Panc1 (cell line): ENCODE results near the gene HOXD11. TPM values are rescaled to one million over a fixed set of nuclear protein-coding genes. Genes with fewer than 3 reads are reported as not detected.

Source experiments
- ATAC-seq: fragments of 200-7000 bp; cut with Tn5 transposase; 2 replicates; pipeline ENCODE4 v1.9.1; 2020; ENCODE audit warnings: mild to moderate bottlenecking, moderate library complexity
- BruUV-seq: library from RNA; stranded (reverse); fragments of 400-500 nt; replicated peaks from 2 replicates; lab custom pipeline; 2021; lab: Mats Ljungman, UMichigan
- CTCF ChIA-PET: fragments of 300-600 bp; sonication (Branson Sonifier 250); formaldehyde crosslinking; loops from one replicate; lab custom pipeline; 2022; ENCODE audit warnings: antibody characterized with exemption; lab: Charles Lee
- POLR2A ChIA-PET: fragments of 300-600 bp; sonication (Branson Sonifier 250); formaldehyde crosslinking; loops from one replicate; lab custom pipeline; 2022; ENCODE audit warnings: antibody characterized with exemption; lab: Charles Lee
- DNase-seq: peaks from one replicate; pipeline ENCODE4 v3.0.0-alpha.2; 2010; ENCODE audit warnings: low read depth, low spot score
- H3K27ac ChIP-seq: 2 replicates; pipeline ENCODE4 v1.5.1; 2011; ENCODE audit warnings: mild to moderate bottlenecking, low read length, inconsistent platforms
- H3K27me3 ChIP-seq: fragments of 200-500 bp; sonication (Bioruptor generic); 2 replicates; pipeline ENCODE4 v1.6.0; 2014; ENCODE audit warnings: low read length, inconsistent platforms; ENCODE audit not compliant: control insufficient read depth, insufficient read depth
- H3K36me3 ChIP-seq: fragments of 200-500 bp; sonication (Bioruptor generic); 2 replicates; pipeline ENCODE4 v1.5.1; 2014; ENCODE audit warnings: inconsistent platforms, mild to moderate bottlenecking, low read length, moderate library complexity; ENCODE audit not compliant: control insufficient read depth, insufficient read depth
- H3K4me1 ChIP-seq: 2 replicates; pipeline ENCODE4 v1.5.1; 2011; ENCODE audit warnings: inconsistent platforms, mild to moderate bottlenecking, low read length, moderate library complexity; ENCODE audit not compliant: control insufficient read depth, insufficient read depth
- H3K4me3 ChIP-seq, 2 experiments: 2 replicates each; pipeline ENCODE4 v1.5.1; 2011 to 2012; ENCODE audit warnings: low read depth in 2 of 2, low read length in 2 of 2, mild to moderate bottlenecking in 2 of 2, inconsistent platforms in 1 of 2, moderate library complexity in 1 of 2
- H3K9me3 ChIP-seq: fragments of 200-500 bp; sonication (Bioruptor generic); 2 replicates; pipeline ENCODE4 v1.5.1; 2014; ENCODE audit warnings: low read depth, mild to moderate bottlenecking, inconsistent platforms, low read length, moderate library complexity; ENCODE audit not compliant: control insufficient read depth, insufficient read depth
- CTCF ChIP-seq: fragments of 450-650 bp; IDR thresholded peaks from 2 replicates; pipeline ENCODE4 v1.5.1; 2017; ENCODE audit warnings: mild to moderate bottlenecking
- POLR2AphosphoS5 ChIP-seq: IDR thresholded peaks from 2 replicates; pipeline ENCODE4 v1.6.1; 2012; ENCODE audit warnings: mild to moderate bottlenecking, low read depth, low read length, moderate library complexity
- REST ChIP-seq, 2 experiments: IDR thresholded peaks; 2 replicates each; pipeline ENCODE4 v1.6.1; 2011 to 2012; ENCODE audit warnings: low read depth in 2 of 2, control low read depth in 1 of 2, low read length in 1 of 2, mild to moderate bottlenecking in 1 of 2, moderate library complexity in 1 of 2; ENCODE audit not compliant: insufficient read depth in 1 of 2
- SIN3A ChIP-seq: IDR thresholded peaks from 2 replicates; pipeline ENCODE4 v1.6.1; 2012; ENCODE audit warnings: low read depth, mild to moderate bottlenecking, low read length, moderate library complexity, borderline replicate concordance; ENCODE audit not compliant: insufficient read depth
- TCF7L2 ChIP-seq: IDR thresholded peaks from 2 replicates; pipeline ENCODE4 v1.6.1; 2011; ENCODE audit warnings: mild to moderate bottlenecking, low read depth, low read length, inconsistent platforms
- in situ Hi-C: cut with HindIII; loops from 2 replicates; pipeline ENCODE4 v1.10.0; 2016; ENCODE audit warnings: low sequenced_read_pairs, low pct_unique_long_range_greater_than_20kb
- intact Hi-C: fragments of 100-400 bp; cut with micrococcal nuclease; formaldehyde crosslinking; loops from one replicate; pipeline ENCODE4 v1.10.0; 2022; ENCODE audit not compliant: unreplicated experiment
- total RNA-seq: library from RNA; stranded (reverse); gene quantifications from one replicate; pipeline ENCODE4 v1.2.1, GENCODE V29; 2021; ENCODE audit not compliant: unreplicated experiment

Gene HOXD11
- total RNA-seq, 1 experiment from 2014 or later, result 0.49 TPM

DNA sequence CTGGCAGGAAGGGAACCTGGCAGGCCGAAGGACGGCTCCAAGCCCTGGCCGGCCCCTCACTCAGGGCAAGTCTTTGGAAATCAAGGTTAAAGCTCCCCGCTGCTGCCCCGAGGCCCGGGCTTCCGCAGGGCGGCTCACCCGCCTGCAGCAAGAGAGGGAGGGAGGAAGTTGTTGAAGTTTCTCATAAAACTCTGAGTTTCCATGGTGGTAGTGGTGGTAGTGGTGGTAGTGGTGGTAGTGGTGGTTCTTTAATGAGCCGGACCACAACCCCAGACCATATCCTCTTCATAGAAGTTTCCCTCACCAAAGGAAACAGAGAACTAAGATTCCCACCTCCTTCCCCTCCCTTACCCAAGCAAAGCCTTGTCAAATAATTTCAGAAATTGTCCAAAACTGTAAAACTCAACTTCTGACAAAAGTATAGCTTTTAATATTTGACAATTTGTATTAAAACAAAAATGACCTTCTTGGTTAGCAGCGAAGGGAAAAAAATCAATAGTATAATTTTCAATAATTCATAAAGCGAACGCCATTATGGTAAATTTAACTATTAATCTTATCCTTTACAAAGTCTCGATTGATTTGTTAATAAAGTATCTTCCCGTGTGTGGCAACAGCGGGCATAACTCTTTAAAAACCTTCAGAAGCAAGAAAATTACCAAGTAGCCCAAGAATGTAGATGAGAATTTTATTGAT lies 8.0 kb downstream of the HOXD11 start:
- ChIA-PET POLR2A (no interaction called here), CTCF (no interaction called here)
- no peak for TF ChIP-seq TCF7L2
- TF ChIP-seq POLR2AphosphoS5, result no peak
- TF ChIP-seq REST (IDR thresholded peaks at IDR 0.05; ENCODE audit: insufficient read depth in 1 of 2, low read depth in 2 of 2, low read length in 1 of 2), result no peak
- no peak for TF ChIP-seq SIN3A
- no peak for TF ChIP-seq CTCF
- no peak for ATAC-seq
- in situ Hi-C loops, result no loop called here
- Histone ChIP-seq H3K27me3 (peaks cover 5% of the 10 kb centered on the region; the same call in 1 of the 2 replicates), H3K36me3 (no peaks in the 10 kb centered on the region), H3K4me1 (0 out of 2 replicates have a peak, but pooled peaks cover 3% of the 10 kb centered on the region), H3K27ac (no peak overlapping the region), H3K9me3 (no peaks in the 10 kb centered on the region), H3K4me3 (no peak overlapping the region)
- no peak for DNase-seq
- no TSS peak for BruUV-seq
- intact Hi-C loops, result no loop called here

- intact Hi-C loops, result no loop called here
- no peak for DNase-seq
- BruUV-seq, result no TSS peak
- Histone ChIP-seq H3K27ac (no peak within 1 kb of the TSS), H3K4me3 (no peak within 1 kb of the TSS), H3K36me3 (no peaks in the 10 kb centered on the region), H3K27me3 (peaks cover 2% of the 10 kb centered on the region; the same call in 1 of the 2 replicates), H3K4me1 (0 out of 2 replicates have a peak, but pooled peaks cover 3% of the 10 kb centered on the region), H3K9me3 (no peaks in the 10 kb centered on the region)
- ATAC-seq, result no peak
- POLR2A ChIA-PET, result no interaction called here
- CTCF ChIA-PET, result no interaction called here
- no peak for TF ChIP-seq POLR2AphosphoS5
- no peak for TF ChIP-seq REST (IDR thresholded peaks at IDR 0.05; ENCODE audit: insufficient read depth in 1 of 2, low read depth in 2 of 2, low read length in 1 of 2)
- TF ChIP-seq TCF7L2, result no peak
- in situ Hi-C loops, result no loop called here
Observed at GRCh38 chr2:176115883-176116813, 9.1 kb downstream of the HOXD11 start, which contains the start of gene HOXD10. TSS of gene HOXD10 (plus strand) at chr2:176116778. CDS start at chr2:176116834, 56 bp downstream.
